SJSA1 (cell line): ENCODE measurements around the gene PEMT. TPM values are rescaled to one million over a fixed set of nuclear protein-coding genes. Genes with fewer than 3 reads are reported as not detected.
"Not testable (repeated sequence)": the region's sequence is repeated elsewhere in the genome, so short reads cannot be mapped to it uniquely, and the experiment has no call there.

Source experiments
- DNase-seq, 2 experiments: peaks; one replicate each; pipeline ENCODE4 v3.0.0-alpha.2; 2015 to 2020; ENCODE audit warnings: low spot score in 2 of 2, low read depth in 1 of 2
- H3K27ac ChIP-seq: fragments of 250-450 bp; sonication (Bioruptor Pico); 2 replicates; pipeline ENCODE4 v1.5.1; 2020; ENCODE audit warnings: mild to moderate bottlenecking, moderate library complexity
- H3K27me3 ChIP-seq: fragments of 250-450 bp; sonication (Bioruptor Pico); replicated peaks from 2 replicates; pipeline ENCODE4 v1.5.1; 2020; ENCODE audit warnings: mild to moderate bottlenecking, moderate library complexity
- H3K36me3 ChIP-seq: fragments of 250-450 bp; sonication (Bioruptor Pico); 2 replicates; pipeline ENCODE4 v1.5.1; 2020; ENCODE audit warnings: mild to moderate bottlenecking
- H3K4me1 ChIP-seq: fragments of 250-450 bp; sonication (Bioruptor Pico); replicated peaks from 2 replicates; pipeline ENCODE4 v1.6.1; 2021; ENCODE audit warnings: mild to moderate bottlenecking
- H3K4me3 ChIP-seq: fragments of 250-450 bp; sonication (Bioruptor Pico); 2 replicates; pipeline ENCODE4 v1.5.1; 2020; ENCODE audit warnings: mild to moderate bottlenecking
- H3K9me3 ChIP-seq: fragments of 250-450 bp; sonication (Bioruptor Pico); replicated peaks from 2 replicates; pipeline ENCODE4 v1.5.1; 2020; ENCODE audit warnings: mild to moderate bottlenecking
- total RNA-seq: library from RNA; depleted of rRNA; stranded (reverse); fragments of >200 nt; shearing (Covaris generic); gene quantifications from 2 replicates; pipeline ENCODE4 v1.2.3, GENCODE V29; 2014; rRNA removed

Gene PEMT
- total RNA-seq, result 49.2 and 49.3 TPM in 2 replicates

DNA sequence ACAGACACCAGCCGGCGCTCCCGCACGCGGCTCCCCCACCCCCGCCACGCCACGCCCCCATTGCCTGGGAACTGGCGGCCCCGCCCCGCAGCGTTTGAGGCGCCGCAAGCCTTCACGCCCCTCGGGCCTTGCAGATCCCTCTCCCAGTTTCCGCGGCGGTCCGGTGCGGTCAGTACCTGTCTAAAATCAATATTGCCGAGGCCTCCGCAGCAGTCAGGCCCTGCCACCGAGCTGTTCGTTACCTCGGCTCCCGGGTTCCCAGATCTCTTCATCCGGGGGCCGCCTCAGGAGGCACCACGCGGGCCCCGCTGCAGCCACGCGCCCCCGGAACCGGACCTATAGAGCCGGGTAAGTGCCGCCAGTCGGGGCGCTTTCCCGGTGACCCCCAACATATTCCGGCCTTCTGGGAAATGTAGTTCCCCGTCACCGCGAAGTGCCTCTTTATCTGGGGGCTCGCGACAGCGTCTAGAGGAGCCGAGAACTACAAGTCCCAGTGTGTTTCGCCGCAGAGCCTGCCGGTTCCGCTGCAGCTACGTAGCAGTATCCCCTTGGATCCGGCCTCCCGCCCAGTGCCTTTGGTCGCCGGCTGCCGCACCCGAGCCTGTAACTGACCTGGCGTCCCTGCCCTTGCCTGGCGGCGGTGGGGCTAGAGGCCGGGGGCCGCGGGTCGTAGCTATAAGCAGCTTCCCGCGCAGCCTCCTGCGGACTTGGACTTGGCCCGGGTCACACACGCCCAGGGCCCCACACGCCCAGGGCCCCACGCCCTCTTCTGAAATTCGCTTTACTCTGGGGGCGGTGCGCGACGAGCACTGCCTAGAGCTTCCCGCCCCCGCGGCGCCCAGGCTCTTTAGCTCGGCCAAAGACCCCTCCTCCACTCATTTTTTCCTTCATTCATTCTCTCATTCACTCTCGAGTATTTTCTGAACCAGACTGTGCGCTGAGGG lies at the start of gene PEMT:
PEMT (minus strand) TSS at position 354 of the 944 bp plus-strand sequence; CDS start at position 272, 82 bp downstream.
- no peaks in the 10 kb centered on the region for H3K9me3 ChIP-seq
- H3K4me1 ChIP-seq, result peaks cover 17% of the 10 kb centered on the region
- H3K36me3 ChIP-seq, result no peaks in the 10 kb centered on the region
- H3K27ac ChIP-seq, result peak within 1 kb of the TSS; percentile 65
- peak; percentile 97 to 98 for DNase-seq
- H3K27me3 ChIP-seq, result no peaks in the 10 kb centered on the region
- H3K4me3 ChIP-seq, result peak within 1 kb of the TSS; percentile 63

GRCh38 chr17:17639661-17640270 lies 48.3 kb upstream of the PEMT start:
- not testable (repeated sequence) for H3K9me3 ChIP-seq, H3K4me1 ChIP-seq, H3K27me3 ChIP-seq, DNase-seq, H3K36me3 ChIP-seq, H3K4me3 ChIP-seq, H3K27ac ChIP-seq

- no peak for DNase-seq
- Histone ChIP-seq H3K9me3 (peaks cover 3% of the 10 kb centered on the region; the same call in 1 of the 2 replicates), H3K27me3 (no peaks in the 10 kb centered on the region), H3K4me1 (no peaks in the 10 kb centered on the region), H3K36me3 (no peaks in the 10 kb centered on the region), H3K27ac (no peak overlapping the region), H3K4me3 (no peak overlapping the region)
Measured at GRCh38 chr17:17638467-17638866, 47.0 kb upstream of the PEMT start.

- no peak for DNase-seq
Measured at GRCh38 chr17:17636272-17636885, 44.9 kb upstream of the PEMT start.

DNA sequence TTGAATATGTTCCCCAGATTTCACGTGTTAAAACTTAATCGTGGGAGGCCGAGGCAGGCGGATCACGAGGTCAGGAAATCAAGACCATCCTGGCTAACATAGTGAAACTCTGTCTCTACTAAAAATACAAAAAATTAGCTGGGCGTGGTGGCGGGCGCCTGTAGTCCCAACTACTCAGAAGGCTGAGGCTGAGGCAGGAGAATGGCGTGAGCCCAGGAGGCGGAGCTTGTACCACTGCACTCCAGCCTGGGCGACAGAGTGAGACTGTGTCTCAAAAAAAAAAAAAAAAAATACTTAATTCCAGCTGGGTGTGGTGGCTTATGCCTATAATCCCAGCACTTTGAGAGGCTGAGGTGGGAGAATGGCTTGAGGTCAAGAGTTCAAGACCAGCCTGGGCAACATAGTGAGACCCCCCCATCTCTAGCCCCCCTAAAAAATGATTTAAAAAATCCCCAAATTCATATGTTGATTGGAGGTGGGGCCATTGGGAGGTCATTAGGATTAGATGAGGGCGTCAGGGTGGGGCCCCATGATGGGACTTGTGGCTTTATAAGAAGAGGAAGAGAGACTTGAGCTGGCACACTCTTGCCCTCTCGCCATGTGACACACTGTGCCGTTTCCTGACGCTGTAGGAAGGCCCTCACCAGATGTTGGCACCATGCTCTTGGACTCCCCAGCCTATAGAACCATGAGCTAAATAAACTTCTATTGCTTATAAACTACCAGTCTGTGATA lies 44.2 kb upstream of the PEMT start:
- H3K27ac ChIP-seq, H3K4me1 ChIP-seq, H3K9me3 ChIP-seq, H3K27me3 ChIP-seq, DNase-seq, H3K4me3 ChIP-seq, H3K36me3 ChIP-seq: not testable (repeated sequence)

More at GRCh38 chr17:17636272-17636885, 44.9 kb upstream of the PEMT start:
- no peak overlapping the region for H3K4me3 ChIP-seq
- H3K9me3 ChIP-seq, result peaks cover 5% of the 10 kb centered on the region; the same call in 1 of the 2 replicates
- H3K36me3 ChIP-seq, result no peaks in the 10 kb centered on the region
- no peak overlapping the region for H3K27ac ChIP-seq
- H3K27me3 ChIP-seq, result no peaks in the 10 kb centered on the region
- no peaks in the 10 kb centered on the region for H3K4me1 ChIP-seq

GRCh38 chr17:17635126-17635525 lies 43.6 kb upstream of the PEMT start:
- no peak for DNase-seq
- no peaks in the 10 kb centered on the region for H3K27me3 ChIP-seq
- no peaks in the 10 kb centered on the region for H3K36me3 ChIP-seq
- H3K4me3 ChIP-seq, result no peak overlapping the region
- H3K27ac ChIP-seq, result no peak overlapping the region
- H3K4me1 ChIP-seq, result no peaks in the 10 kb centered on the region
- H3K9me3 ChIP-seq, result peaks cover 5% of the 10 kb centered on the region; the same call in 1 of the 2 replicates

DNA sequence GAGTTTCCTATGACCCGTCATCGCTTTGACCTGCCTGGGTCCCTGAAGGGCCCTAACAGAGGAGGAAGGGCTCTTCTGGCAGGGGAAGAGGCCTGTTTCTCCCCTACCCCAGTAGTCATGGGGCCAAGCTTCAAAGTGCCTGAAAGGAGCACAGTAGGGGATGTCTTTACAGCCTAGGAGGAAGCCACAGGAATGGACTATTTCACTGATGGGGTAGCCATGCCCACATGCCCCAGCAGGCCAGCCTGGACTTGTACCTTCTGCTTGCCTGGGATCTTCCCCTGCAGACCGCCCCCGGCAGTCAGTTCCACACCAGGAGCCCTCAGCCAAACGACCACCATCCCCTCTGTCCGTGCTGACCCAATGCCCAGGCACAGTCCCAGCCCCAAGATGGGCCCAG lies 41.8 kb upstream of the PEMT start:
- H3K27me3 ChIP-seq, result no peaks in the 10 kb centered on the region
- H3K4me3 ChIP-seq, result no peak overlapping the region
- no peak for DNase-seq

DNA sequence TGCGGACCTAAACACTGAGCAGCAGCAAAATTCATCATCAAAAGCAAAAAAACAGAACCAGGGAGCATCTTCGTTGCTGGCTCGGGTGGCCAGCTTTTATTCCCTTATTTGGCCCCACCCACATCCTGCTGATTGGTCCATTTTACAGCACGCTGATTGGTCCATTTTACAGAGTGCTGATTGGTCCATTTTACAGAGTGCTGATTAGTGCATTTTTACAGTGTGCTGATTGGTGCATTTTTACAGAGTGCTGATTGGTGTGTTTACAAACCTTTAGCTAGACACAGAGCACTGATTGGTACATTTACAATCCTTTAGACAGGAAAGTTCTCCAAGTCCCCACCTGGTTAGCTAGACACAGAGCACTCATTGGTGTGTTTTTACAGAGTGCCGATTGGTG lies 41.2 kb upstream of the PEMT start:
- not testable (repeated sequence) for H3K27me3 ChIP-seq, H3K27ac ChIP-seq, H3K9me3 ChIP-seq, DNase-seq, H3K4me3 ChIP-seq, H3K4me1 ChIP-seq, H3K36me3 ChIP-seq

More for the DNA sequence above, 41.8 kb upstream of the PEMT start:
- no peaks in the 10 kb centered on the region for H3K36me3 ChIP-seq
- no peaks in the 10 kb centered on the region for H3K4me1 ChIP-seq
- no peak overlapping the region for H3K27ac ChIP-seq
- H3K9me3 ChIP-seq, result 0 out of 2 replicates have a peak, but pooled peaks cover 2% of the 10 kb centered on the region

DNA sequence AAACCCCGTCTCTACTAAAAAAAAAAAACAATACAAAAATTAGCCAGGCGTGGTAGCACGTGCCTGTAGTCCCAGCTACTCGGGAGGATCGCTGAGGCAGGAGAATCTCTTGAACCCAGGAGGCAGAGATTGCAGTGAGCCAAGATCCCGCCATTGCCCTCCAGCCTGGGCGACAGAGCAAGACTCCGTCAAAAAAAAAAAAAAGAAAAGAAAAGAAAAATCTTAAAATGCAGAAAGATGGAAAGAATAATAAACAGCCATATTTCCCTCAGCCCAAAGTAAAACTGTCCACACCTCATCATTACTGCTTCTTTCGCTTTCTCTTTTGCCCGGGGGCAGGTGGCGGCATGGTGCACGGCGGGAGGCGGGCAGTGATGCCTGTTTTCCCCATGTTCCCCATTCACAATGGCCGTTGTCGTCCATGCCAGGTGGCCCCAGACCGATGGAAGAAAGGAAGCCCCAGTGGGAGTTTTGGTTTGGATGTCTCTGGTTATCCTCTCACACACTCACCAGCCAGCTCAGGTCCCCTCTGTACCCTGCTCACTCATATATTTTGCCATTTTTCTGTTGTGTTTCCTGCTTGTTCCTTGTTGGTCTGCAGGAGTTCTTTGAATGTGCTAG lies 37.0 kb upstream of the PEMT start:
- Histone ChIP-seq H3K27ac (no peak overlapping the region), H3K4me1 (peaks cover 30% of the 10 kb centered on the region), H3K27me3 (no peaks in the 10 kb centered on the region), H3K4me3 (peak overlapping the region; percentile 12; the same call in 1 of the 2 replicates), H3K36me3 (no peaks in the 10 kb centered on the region), H3K9me3 (0 out of 2 replicates have a peak, but pooled peaks cover 2% of the 10 kb centered on the region)
- DNase-seq, result no peak

GRCh38 chr17:17626840-17627239 lies 35.3 kb upstream of the PEMT start:
- H3K27me3 ChIP-seq, result no peaks in the 10 kb centered on the region
- peaks cover 47% of the 10 kb centered on the region for H3K4me1 ChIP-seq
- H3K9me3 ChIP-seq, result no peaks in the 10 kb centered on the region
- no peak for DNase-seq
- no peaks in the 10 kb centered on the region for H3K36me3 ChIP-seq
- H3K27ac ChIP-seq, result no peak overlapping the region
- H3K4me3 ChIP-seq, result no peak overlapping the region

DNA sequence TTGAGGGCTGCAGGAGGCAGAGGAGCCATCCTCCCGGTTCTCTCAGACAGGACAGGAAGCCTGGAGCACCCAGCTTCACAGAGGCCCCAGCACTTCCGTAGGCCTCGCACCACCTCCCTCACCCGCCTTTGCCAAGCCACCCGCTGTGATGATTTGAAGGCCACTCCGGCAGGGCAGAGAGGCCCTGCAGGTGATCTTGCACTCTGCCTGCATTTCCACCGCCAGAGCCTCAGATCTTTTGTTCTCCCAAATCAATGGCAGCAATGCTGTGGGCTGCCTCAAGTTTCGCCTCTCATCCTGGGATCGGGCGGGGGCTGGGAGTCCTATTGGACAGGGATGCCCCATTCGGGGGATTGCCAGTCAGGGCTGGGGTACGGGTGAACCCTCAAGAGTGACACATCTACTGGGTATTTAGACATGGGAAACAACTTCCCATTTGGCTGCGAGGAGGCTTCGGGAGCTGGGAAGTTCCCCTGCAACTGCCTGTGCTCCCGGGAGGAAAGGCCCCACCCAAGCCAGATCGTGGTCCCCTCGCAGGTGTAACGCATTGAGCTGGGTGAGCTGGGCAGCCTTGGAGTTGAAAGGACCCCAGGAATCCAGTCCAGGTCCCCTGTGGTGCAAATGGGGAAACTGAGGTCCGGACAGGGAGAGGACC lies 34.8 kb upstream of the PEMT start:
- no peaks in the 10 kb centered on the region for H3K36me3 ChIP-seq
- H3K4me3 ChIP-seq, result no peak overlapping the region
- H3K27me3 ChIP-seq, result no peaks in the 10 kb centered on the region
- DNase-seq, result no peak
- peaks cover 51% of the 10 kb centered on the region for H3K4me1 ChIP-seq
- H3K27ac ChIP-seq, result no peak overlapping the region
- no peaks in the 10 kb centered on the region for H3K9me3 ChIP-seq

DNA sequence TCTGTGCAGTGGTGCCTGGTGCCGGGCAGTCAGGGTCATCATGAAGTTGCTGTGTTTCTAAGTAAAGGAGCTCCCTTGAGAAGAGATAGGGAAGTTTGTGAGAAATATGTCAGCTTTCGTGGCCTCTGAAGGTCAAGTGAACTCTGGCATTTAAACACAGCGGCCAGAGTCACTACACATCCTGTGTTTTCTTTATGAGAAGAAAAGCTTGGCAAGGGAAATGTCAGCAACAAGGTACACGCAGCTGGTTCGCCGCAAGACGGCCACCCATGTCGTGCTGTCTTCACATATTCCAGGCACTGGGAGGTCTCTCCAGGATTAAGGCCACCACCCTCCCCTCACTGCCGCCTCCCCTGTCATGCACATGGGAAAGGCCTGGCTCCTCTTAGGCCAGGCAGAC lies 33.2 kb upstream of the PEMT start:
- no peaks in the 10 kb centered on the region for H3K36me3 ChIP-seq
- H3K4me3 ChIP-seq, result no peak overlapping the region
- DNase-seq, result peak; percentile 97 to 98
- H3K4me1 ChIP-seq, result peaks cover 51% of the 10 kb centered on the region
- no peaks in the 10 kb centered on the region for H3K27me3 ChIP-seq
- peak overlapping the region; percentile 59 for H3K27ac ChIP-seq
- no peaks in the 10 kb centered on the region for H3K9me3 ChIP-seq
